ENCODE data around the gene ZEB2.

- TF ChIP-seq POLR2AphosphoS5 (IDR thresholded peaks at IDR 0.05; ENCODE audit: low read depth) = no peak
- TF ChIP-seq, protein P1, sequence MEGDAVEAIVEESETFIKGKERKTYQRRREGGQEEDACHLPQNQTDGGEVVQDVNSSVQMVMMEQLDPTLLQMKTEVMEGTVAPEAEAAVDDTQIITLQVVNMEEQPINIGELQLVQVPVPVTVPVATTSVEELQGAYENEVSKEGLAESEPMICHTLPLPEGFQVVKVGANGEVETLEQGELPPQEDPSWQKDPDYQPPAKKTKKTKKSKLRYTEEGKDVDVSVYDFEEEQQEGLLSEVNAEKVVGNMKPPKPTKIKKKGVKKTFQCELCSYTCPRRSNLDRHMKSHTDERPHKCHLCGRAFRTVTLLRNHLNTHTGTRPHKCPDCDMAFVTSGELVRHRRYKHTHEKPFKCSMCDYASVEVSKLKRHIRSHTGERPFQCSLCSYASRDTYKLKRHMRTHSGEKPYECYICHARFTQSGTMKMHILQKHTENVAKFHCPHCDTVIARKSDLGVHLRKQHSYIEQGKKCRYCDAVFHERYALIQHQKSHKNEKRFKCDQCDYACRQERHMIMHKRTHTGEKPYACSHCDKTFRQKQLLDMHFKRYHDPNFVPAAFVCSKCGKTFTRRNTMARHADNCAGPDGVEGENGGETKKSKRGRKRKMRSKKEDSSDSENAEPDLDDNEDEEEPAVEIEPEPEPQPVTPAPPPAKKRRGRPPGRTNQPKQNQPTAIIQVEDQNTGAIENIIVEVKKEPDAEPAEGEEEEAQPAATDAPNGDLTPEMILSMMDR (IDR thresholded peaks at IDR 0.05; ENCODE audit: insufficient read depth, low read length) = no peak
- TF ChIP-seq REST (IDR thresholded peaks at IDR 0.05; ENCODE audit: insufficient replicate concordance, low read depth) = no peak
- TF ChIP-seq GABPA (IDR thresholded peaks at IDR 0.05; ENCODE audit: low read depth) = no peak
- TF ChIP-seq SPI1 (IDR thresholded peaks at IDR 0.05; ENCODE audit: borderline replicate concordance, low read depth) = no peak
Observed at GRCh38 chr2:144370937-144371584, 148.9 kb downstream of the ZEB2 start.

Measured in HL-60 (cell line).